CD4-positive, alpha-beta memory T cell (primary cell): ENCODE data around the gene COPS8. TPM values are rescaled to one million over a fixed set of nuclear protein-coding genes. Genes with fewer than 3 reads are reported as not detected.
A peak's percentile ranks its signal among the peaks of the same experiment; 100 is the strongest.

ENCODE experiments used
- CTCF ChIA-PET: fragments of 350-600 bp; sonication (Branson Sonifier 250); formaldehyde crosslinking; loops from one replicate; lab custom pipeline; 2021; ENCODE audit warnings: inconsistent platforms; ENCODE audit not compliant: partially characterized antibody; lab: Charles Lee
- POLR2A ChIA-PET: fragments of 350-600 bp; sonication (Branson Sonifier 250); formaldehyde crosslinking; loops from one replicate; lab custom pipeline; 2021; ENCODE audit not compliant: partially characterized antibody; lab: Charles Lee
- DNase-seq, 5 donors: peaks; one replicate each; pipeline versions ENCODE4 v3.0.0 to v3.0.0-alpha.2; 2020 to 2022; ENCODE audit warnings: mixed read lengths in 1 of 5
- H3K27ac ChIP-seq: one replicate; pipeline ENCODE4 v1.7.0; 2013; ENCODE audit warnings: low read depth, low read length
- H3K27me3 ChIP-seq: 2 replicates; pipeline ENCODE4 v1.7.0; 2013; ENCODE audit warnings: mild to moderate bottlenecking, low read length, moderate library complexity; ENCODE audit not compliant: insufficient read depth
- H3K36me3 ChIP-seq: 2 replicates; pipeline ENCODE4 v1.7.0; 2013; ENCODE audit warnings: mild to moderate bottlenecking, low read length, moderate library complexity; ENCODE audit not compliant: insufficient read depth
- H3K4me1 ChIP-seq: 2 replicates; pipeline ENCODE4 v1.7.0; 2013; ENCODE audit warnings: mild to moderate bottlenecking, low read length, moderate library complexity; ENCODE audit not compliant: insufficient read depth
- H3K4me3 ChIP-seq, 2 donors: one replicate each; pipeline ENCODE4 v1.7.0; 2013; ENCODE audit warnings: low read length in 2 of 2, mild to moderate bottlenecking in 1 of 2
- H3K9me3 ChIP-seq, 2 donors: one replicate each; pipeline ENCODE4 v1.7.0; 2013; ENCODE audit warnings: low read length in 2 of 2, control low read depth in 1 of 2; ENCODE audit not compliant: control insufficient read depth in 1 of 2
- H3K27ac Mint-ChIP-seq, 7 donors: one replicate each; pipeline ENCODE4 v1.8.0; 2020 to 2021; ENCODE audit warnings: mixed read lengths in 7 of 7, mild to moderate bottlenecking in 6 of 7, inconsistent platforms in 3 of 7, moderate library complexity in 3 of 7
- H3K27me3 Mint-ChIP-seq, 2 donors: one replicate each; pipeline ENCODE4 v1.8.0; 2020 to 2021; ENCODE audit warnings: mixed read lengths in 2 of 2
- H3K36me3 Mint-ChIP-seq, 2 donors: one replicate each; pipeline ENCODE4 v1.8.0; 2020 to 2021; ENCODE audit warnings: mixed read lengths in 2 of 2, inconsistent platforms in 1 of 2, mild to moderate bottlenecking in 1 of 2
- H3K4me1 Mint-ChIP-seq, 4 donors: one replicate each; pipeline ENCODE4 v1.8.0; 2020 to 2021; ENCODE audit warnings: mixed read lengths in 4 of 4, mild to moderate bottlenecking in 1 of 4
- H3K4me3 Mint-ChIP-seq, 8 donors: one replicate each; pipeline ENCODE4 v1.8.0; 2020 to 2021; ENCODE audit warnings: mixed read lengths in 8 of 8, mild to moderate bottlenecking in 7 of 8, moderate library complexity in 6 of 8, inconsistent platforms in 3 of 8
- H3K9me3 Mint-ChIP-seq, 8 donors: one replicate each; pipeline ENCODE4 v1.8.0; 2020 to 2021; ENCODE audit warnings: mixed read lengths in 8 of 8, mild to moderate bottlenecking in 5 of 8, inconsistent platforms in 3 of 8, moderate library complexity in 1 of 8
- intact Hi-C: fragments of 100-400 bp; cut with micrococcal nuclease; formaldehyde crosslinking; loops from one replicate; pipeline ENCODE4 v1.15.1; 2023
- polyA plus RNA-seq, 2 donors: library from polyadenylated mRNA; unstranded; fragments of 300-500 nt; fragmentation: Illumina TruSeq; gene quantifications; one replicate each; pipeline ENCODE4 v1.2.3, GENCODE V29; 2021
- total RNA-seq, 2 experiments: library from RNA; stranded (reverse); gene quantifications; one replicate each; pipeline ENCODE4 v1.2.3, GENCODE V29; 2021

The COPS8 gene
- total and polyA plus RNA-seq, 4 experiments from 2014 or later, result 33.4 to 105 (median 52.8) TPM

DNA sequence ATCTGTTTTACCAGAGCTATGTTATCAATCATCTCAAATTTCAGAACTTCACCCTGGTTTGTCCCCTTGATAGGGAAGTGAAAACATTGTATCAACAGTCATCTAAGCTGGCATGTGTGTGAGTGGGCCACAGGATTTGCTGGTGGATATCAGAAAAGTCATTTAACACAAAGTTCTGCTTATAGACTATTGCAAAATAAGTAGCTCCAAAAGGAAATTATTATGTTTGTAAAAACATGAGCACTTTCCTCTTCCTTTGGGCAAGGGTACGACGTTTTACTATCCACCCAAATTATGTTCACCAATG lies 20.7 kb upstream of the COPS8 start:
- Mint-ChIP-seq H3K27ac (no peak overlapping the region), H3K4me1 (no peaks in the 10 kb centered on the region), H3K27me3 (no peaks in the 10 kb centered on the region), H3K36me3 (no peaks in the 10 kb centered on the region), H3K4me3 (no peak overlapping the region), H3K9me3 (no peaks in the 10 kb centered on the region)
- Histone ChIP-seq H3K36me3 (no peaks in the 10 kb centered on the region), H3K27me3 (no peaks in the 10 kb centered on the region), H3K4me1 (no peaks in the 10 kb centered on the region), H3K4me3 (no peak overlapping the region), H3K27ac (no peak overlapping the region), H3K9me3 (no peaks in the 10 kb centered on the region)
- POLR2A ChIA-PET, result no interaction called here
- no peak for DNase-seq
- intact Hi-C loops, result no loop called here
- CTCF ChIA-PET, result interaction anchor here (1.7 kb wide), 2 partner anchors 9 to 553 kb away, joined by 5 read pairs; no protein-coding TSS in a partner anchor

DNA sequence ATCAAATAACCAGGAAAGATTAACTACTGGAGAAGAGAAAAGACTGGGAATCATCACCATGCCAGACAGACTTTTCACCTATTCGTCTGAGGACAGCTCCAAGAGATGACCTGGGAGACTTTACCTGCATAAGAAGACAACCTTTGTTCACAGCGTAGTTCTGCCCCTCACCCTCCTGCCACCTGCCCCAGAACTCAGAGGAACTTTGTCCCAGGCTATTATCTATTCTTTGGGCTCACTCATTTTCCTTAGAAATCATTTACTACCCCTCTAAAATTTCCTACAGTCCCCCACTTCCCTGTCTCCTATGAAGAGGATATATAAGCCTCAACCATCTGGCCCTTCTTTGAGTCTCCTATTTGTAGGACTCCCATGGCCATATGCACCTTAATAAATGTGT lies 19.3 kb upstream of the COPS8 start:
- ChIA-PET POLR2A (no interaction called here), CTCF (no interaction called here)
- no peaks in the 10 kb centered on the region for H3K9me3 ChIP-seq

GRCh38 chr2:237068005-237068576 lies 17.6 kb upstream of the COPS8 start:
- POLR2A ChIA-PET, result no interaction called here
- Mint-ChIP-seq H3K36me3 (no peaks in the 10 kb centered on the region), H3K4me3 (no peak overlapping the region), H3K27ac (no peak overlapping the region), H3K4me1 (no peaks in the 10 kb centered on the region), H3K27me3 (no peaks in the 10 kb centered on the region), H3K9me3 (no peaks in the 10 kb centered on the region)
- intact Hi-C loops, result no loop called here
- H3K27me3 ChIP-seq, result no peaks in the 10 kb centered on the region
- no peak overlapping the region for H3K4me3 ChIP-seq
- DNase-seq, result no peak
- no peaks in the 10 kb centered on the region for H3K9me3 ChIP-seq
- H3K36me3 ChIP-seq, result no peaks in the 10 kb centered on the region
- CTCF ChIA-PET, result interaction anchor here (1.4 to 3.0 kb wide), 2 partner anchors 18 to 715 kb away, joined by 5 to 12 read pairs; partner anchors contain the start of gene COPS8
- H3K27ac ChIP-seq, result no peak overlapping the region
- no peaks in the 10 kb centered on the region for H3K4me1 ChIP-seq

More for the DNA sequence above, 19.3 kb upstream of the COPS8 start:
- Mint-ChIP-seq H3K9me3 (no peaks in the 10 kb centered on the region), H3K4me1 (no peaks in the 10 kb centered on the region), H3K4me3 (no peak overlapping the region), H3K36me3 (no peaks in the 10 kb centered on the region), H3K27ac (no peak overlapping the region), H3K27me3 (no peaks in the 10 kb centered on the region)
- no peak for DNase-seq
- Histone ChIP-seq H3K4me1 (no peaks in the 10 kb centered on the region), H3K36me3 (no peaks in the 10 kb centered on the region), H3K27me3 (no peaks in the 10 kb centered on the region), H3K4me3 (no peak overlapping the region), H3K27ac (no peak overlapping the region)
- intact Hi-C loops, result no loop called here

DNA sequence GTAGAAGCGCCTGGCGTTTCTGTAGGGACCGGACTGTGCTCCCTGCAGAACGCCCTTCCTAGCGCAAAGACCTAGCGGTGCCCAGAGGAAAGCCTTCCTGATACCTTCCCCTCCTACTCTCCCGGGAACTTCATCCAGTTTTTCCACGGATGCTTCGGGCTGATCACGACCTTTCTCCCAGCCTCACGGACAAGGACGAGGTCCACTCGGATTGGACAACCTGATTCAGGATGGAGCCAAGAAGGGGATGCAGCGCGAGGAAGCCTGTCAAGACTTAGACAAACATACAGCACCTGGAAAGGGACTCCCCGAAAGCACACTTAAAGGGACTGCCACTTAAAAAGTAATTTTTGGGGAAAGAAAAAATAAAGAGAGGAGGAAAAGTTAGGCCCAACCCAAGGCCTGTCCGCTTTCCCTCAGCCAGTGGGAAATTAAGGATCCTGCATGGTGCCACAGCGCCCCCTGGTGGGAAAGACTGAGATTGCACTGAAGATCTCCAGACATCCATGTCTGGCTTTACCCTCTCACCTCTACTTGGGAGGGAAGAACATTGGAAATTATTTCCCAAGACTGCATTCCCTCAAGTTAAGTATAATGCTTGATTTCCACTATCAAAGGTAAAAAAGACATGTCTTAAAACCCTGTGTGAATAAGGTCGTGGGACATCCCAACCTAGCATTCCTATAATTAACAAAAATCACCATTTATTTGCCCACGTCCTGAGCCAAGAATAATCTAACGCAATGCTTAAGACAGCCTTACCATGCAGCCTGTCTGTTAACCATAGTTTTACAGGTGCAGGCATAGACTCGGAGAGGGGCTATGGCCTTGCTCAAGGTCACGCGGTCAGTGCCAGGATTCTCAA lies 13.4 kb upstream of the COPS8 start:
- no peaks in the 10 kb centered on the region for H3K36me3 ChIP-seq
- H3K27ac Mint-ChIP-seq, result no peak overlapping the region
- ChIA-PET POLR2A (no interaction called here), CTCF (interaction anchor here (1.0 to 3.4 kb wide), 5 partner anchors 7 to 724 kb away, joined by 3 to 25 read pairs (median 6); partner anchors contain the start of gene COPS8)
- no peaks in the 10 kb centered on the region for H3K9me3 Mint-ChIP-seq
- no peaks in the 10 kb centered on the region for H3K36me3 Mint-ChIP-seq
- H3K4me1 ChIP-seq, result no peaks in the 10 kb centered on the region
- intact Hi-C loops, result loop anchor here (1.0 to 2.0 kb wide), 5 partner anchors 503 to 1305 kb away; partner anchors contain the start of gene ACKR3
- H3K27me3 Mint-ChIP-seq, result no peaks in the 10 kb centered on the region
- H3K4me3 ChIP-seq, result no peak overlapping the region
- H3K27me3 ChIP-seq, result no peaks in the 10 kb centered on the region
- H3K4me1 Mint-ChIP-seq, result no peaks in the 10 kb centered on the region
- H3K9me3 ChIP-seq, result no peaks in the 10 kb centered on the region
- no peak overlapping the region for H3K4me3 Mint-ChIP-seq
- peak; percentile 46 to 60 (median 51) for DNase-seq
- no peak overlapping the region for H3K27ac ChIP-seq

GRCh38 chr2:237073552-237073951 lies 12.1 kb upstream of the COPS8 start:
- Histone ChIP-seq H3K9me3 (no peaks in the 10 kb centered on the region), H3K36me3 (no peaks in the 10 kb centered on the region), H3K27ac (no peak overlapping the region), H3K27me3 (no peaks in the 10 kb centered on the region), H3K4me1 (no peaks in the 10 kb centered on the region), H3K4me3 (no peak overlapping the region)
- no peaks in the 10 kb centered on the region for H3K4me1 Mint-ChIP-seq
- ChIA-PET CTCF (interaction anchor here (0.9 to 3.4 kb wide), 4 partner anchors 8 to 724 kb away, joined by 3 to 25 read pairs (median 4); partner anchors contain the start of gene COPS8), POLR2A (no interaction called here)
- H3K27me3 Mint-ChIP-seq, result no peaks in the 10 kb centered on the region
- intact Hi-C loops, result loop anchor here (2.0 kb wide), 2 partner anchors 505 to 1307 kb away; partner anchors contain the start of gene ACKR3
- no peak for DNase-seq
- no peaks in the 10 kb centered on the region for H3K9me3 Mint-ChIP-seq
- H3K27ac Mint-ChIP-seq, result no peak overlapping the region
- H3K4me3 Mint-ChIP-seq, result no peak overlapping the region
- no peaks in the 10 kb centered on the region for H3K36me3 Mint-ChIP-seq

DNA sequence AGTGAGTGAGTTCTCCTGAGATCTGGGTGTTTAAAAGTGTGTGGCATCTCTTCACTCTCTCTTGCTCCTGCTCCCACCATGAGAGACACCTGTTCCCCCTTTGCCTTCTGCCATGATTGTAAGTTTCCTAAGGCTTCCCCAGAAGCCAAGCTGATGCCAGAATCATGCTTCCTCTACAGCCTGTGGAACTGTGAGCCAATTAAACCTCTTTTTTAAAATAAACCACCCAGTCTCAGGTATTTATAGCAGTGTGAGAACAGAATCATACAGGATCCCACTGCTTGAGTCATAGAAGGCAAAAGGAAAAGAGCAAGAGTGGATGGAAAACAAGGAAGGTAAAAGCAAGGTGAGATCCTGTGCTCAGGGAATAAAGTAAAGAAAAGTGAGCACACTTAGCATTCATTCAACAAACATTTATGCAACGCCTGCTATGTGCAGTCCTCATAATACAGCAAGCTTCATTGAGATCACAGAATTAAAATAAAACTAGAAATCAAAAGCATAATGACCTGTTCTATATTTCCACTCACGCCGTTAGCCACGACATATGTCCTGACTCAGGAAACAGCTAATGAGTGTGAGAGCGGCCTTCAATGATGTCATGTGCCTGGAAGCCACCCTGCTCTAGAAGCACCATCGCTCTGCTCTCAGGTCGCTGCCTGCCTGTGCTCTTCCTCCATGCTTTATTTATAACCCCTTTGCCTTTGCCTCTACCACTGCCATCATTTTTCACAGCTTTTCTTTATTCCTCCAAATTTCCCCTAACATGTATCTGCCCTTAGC lies 11.3 kb upstream of the COPS8 start:
- H3K27me3 ChIP-seq, result no peaks in the 10 kb centered on the region
- H3K36me3 ChIP-seq, result no peaks in the 10 kb centered on the region
- no peaks in the 10 kb centered on the region for H3K4me1 ChIP-seq
- no peak overlapping the region for H3K27ac Mint-ChIP-seq
- H3K9me3 Mint-ChIP-seq, result no peaks in the 10 kb centered on the region
- ChIA-PET POLR2A (no interaction called here), CTCF (interaction anchor here (0.9 to 3.4 kb wide), 4 partner anchors 9 to 724 kb away, joined by 3 to 25 read pairs (median 4); partner anchors contain the start of gene COPS8)
- no peaks in the 10 kb centered on the region for H3K4me1 Mint-ChIP-seq
- no peaks in the 10 kb centered on the region for H3K9me3 ChIP-seq
- H3K27ac ChIP-seq, result no peak overlapping the region
- DNase-seq, result no peak
- intact Hi-C loops, result no loop called here
- H3K4me3 ChIP-seq, result no peak overlapping the region
- H3K4me3 Mint-ChIP-seq, result no peak overlapping the region
- H3K36me3 Mint-ChIP-seq, result no peaks in the 10 kb centered on the region
- no peaks in the 10 kb centered on the region for H3K27me3 Mint-ChIP-seq
